ENCODE data around the gene AMDHD2.
A peak's percentile ranks its signal among the peaks of the same experiment; 100 is the strongest.
"Not testable (repeated sequence)": the region's sequence is repeated elsewhere in the genome, so short reads cannot be mapped to it uniquely, and the experiment has no call there.

Gene AMDHD2

DNA sequence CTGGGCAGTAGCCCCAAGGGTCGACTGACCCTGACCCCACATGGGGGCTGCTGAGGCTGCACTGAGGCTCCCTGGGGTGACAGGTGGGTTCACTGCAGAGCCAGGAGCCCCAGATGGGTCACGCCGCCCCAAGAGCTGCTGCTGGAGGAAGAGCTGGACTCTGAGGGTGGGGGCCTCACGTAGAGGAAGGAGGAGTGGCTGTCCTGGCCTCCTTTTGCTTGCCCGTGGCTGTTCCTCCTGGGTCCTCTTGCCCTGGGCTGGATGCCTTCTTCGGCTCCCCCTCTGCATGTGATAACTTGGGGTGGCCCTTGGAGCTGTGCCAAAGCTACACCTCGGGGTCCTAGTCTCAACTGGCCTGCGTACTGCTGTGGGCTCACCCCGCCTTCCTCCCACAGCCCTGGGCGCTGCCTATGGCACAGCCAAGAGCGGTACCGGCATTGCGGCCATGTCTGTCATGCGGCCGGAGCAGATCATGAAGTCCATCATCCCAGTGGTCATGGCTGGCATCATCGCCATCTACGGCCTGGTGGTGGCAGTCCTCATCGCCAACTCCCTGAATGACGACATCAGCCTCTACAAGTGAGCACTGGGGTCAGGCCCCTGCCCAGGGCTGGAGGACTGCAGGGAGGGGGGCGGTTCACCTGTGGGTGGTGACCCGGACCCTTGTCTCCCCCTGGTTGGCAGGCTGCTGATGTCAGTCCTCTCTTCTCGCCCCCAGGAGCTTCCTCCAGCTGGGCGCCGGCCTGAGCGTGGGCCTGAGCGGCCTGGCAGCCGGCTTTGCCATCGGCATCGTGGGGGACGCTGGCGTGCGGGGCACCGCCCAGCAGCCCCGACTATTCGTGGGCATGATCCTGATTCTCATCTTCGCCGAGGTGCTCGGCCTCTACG lies 1.1 kb upstream of the AMDHD2 start:
- no peak for DNase-seq

- DNase-seq, result no peak
Measured at GRCh38 chr16:2519711-2520080, 475 bp upstream of the AMDHD2 start.

DNA sequence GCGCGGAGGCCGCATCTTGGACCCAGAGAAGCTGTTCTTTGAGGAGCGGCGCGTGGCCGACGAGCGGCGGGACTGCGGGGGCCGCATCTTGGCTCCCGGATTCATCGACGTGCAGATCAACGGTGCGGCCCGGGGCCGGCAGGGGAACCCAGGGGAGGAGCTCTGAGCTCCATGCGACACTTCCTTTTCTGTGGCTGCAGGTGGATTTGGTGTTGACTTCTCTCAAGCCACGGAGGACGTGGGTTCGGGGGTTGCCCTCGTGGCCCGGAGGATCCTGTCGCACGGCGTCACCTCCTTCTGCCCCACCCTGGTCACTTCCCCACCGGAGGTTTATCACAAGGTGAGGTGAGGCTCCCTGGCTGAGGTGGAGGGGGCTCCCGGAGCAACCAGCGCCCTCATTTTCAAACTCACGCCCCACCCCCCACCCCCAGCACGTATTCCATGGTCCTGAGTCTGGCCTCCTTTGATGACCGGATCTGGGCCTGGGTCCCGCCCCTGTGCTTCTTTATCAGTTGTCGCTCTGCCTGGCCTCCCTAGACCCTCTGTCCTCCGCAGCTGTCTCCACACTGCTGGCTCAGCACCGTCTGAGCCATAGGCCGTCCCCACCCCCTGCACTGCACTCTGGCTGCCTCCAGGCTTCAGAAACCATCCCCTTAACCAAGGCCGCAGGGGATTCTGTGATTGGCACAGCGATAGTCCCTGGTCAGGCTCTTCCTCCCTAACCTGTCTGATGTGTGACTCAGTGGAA lies 787 bp downstream of the AMDHD2 start:
- DNase-seq, result no peak

DNA sequence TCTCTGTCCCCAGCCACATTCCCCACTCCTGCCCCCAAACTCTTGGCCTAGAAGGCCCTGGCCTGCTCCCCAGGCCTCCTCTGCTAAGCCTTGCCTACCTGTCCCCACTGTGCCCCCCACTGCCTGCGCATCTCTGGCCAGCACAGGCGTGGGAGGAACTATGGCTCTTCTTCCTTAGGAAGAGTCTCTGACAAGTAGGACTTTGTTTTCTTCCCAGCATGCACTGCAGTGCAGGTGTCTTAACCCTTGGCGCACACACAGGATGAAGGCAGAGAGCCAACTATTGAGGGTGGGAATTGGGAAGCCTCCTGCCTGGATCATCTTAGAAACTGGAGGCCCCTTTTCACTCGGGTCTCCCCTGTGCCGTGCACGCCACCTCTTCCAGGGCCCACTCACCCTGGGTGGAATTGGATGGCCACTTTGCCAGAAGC lies 3.6 kb downstream of the AMDHD2 start:
- DNase-seq, result no peak

- DNase-seq, result no peak
Measured at GRCh38 chr16:2524339-2524938, 4.3 kb downstream of the AMDHD2 start.

- no peak for DNase-seq
Measured at GRCh38 chr16:2526135-2526534, 6.0 kb downstream of the AMDHD2 start.

DNA sequence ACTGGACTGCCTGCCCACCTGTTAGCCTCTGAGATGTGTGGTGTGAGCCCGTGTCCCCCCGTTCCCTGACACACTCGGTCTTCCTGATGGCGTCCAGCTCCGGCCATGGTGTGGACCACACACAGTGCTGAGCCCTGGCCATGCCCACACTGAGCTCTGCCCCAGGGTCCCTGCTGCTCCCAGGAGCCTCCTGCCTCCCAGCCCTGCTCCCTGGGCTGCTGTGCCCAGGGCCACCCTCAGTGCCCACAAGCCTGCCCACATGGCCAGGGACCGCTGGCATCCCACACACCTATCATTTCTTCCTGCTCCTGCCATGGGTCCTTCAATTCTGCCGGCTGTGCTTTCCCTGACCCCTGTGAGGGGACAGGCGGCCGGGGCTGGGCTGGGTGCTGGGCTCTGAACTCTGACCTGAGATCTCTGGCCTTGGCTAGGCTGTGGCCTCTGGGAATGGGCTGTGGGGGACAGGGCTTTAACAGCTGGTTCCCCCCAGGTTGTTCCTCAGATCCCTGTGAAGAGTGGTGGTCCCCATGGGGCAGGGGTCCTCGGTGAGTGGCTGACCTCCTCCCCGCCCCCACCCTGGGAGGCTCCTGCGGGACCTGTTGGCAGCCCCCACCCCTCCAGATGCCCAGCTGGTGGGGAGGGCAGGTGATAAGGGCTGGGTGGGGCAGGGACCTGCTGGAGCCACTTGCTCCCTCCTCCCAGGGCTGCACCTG lies 7.1 kb downstream of the AMDHD2 start:
- DNase-seq, result no peak

DNA sequence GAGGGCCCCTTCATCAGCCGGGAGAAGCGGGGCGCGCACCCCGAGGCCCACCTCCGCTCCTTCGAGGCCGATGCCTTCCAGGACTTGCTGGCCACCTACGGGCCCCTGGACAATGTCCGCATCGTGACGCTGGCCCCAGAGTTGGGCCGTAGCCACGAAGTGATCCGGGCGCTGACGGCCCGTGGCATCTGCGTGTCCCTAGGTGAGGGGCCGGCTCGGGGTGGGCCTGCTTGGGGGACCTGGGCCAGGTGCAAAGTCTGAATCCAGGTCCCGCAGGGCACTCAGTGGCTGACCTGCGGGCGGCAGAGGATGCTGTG lies 7.6 kb downstream of the AMDHD2 start:
- no peak for DNase-seq

DNA sequence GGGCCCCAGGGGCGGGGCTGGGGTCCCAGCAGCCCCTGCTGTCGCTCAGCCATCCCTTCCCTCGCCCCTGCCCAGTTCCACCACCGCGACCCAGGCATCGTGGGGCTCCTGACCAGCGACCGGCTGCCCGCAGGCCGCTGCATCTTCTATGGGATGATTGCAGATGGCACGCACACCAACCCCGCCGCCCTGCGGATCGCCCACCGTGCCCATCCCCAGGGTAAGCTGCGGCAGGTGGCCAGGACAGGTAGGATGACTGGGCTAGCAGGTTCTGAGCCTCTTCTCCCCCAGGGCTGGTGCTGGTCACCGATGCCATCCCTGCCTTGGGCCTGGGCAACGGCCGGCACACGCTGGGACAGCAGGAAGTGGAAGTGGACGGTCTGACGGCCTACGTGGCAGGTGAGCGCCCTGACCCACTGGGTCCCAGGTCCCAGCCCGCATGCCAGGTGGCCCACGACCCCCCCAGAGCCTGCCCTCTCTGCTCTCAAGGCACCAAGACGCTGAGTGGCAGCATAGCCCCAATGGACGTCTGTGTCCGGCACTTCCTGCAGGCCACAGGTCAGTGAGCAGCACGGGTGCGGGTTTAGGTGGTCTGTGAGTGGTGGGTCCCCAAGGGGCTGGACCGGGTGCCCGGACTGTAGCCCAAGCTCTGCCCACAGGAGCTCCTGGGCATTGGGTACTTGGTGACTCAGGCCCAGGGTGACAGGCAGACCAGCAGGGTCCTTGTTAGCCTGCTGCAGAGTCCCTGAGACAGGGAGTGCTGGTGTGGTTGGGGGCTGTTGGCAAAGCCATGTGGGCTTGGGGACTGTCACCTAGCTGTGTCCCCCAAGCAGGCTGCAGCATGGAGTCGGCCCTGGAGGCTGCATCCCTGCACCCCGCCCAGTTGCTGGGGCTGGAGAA lies 8.2 kb downstream of the AMDHD2 start:
- no peak for DNase-seq

DNA sequence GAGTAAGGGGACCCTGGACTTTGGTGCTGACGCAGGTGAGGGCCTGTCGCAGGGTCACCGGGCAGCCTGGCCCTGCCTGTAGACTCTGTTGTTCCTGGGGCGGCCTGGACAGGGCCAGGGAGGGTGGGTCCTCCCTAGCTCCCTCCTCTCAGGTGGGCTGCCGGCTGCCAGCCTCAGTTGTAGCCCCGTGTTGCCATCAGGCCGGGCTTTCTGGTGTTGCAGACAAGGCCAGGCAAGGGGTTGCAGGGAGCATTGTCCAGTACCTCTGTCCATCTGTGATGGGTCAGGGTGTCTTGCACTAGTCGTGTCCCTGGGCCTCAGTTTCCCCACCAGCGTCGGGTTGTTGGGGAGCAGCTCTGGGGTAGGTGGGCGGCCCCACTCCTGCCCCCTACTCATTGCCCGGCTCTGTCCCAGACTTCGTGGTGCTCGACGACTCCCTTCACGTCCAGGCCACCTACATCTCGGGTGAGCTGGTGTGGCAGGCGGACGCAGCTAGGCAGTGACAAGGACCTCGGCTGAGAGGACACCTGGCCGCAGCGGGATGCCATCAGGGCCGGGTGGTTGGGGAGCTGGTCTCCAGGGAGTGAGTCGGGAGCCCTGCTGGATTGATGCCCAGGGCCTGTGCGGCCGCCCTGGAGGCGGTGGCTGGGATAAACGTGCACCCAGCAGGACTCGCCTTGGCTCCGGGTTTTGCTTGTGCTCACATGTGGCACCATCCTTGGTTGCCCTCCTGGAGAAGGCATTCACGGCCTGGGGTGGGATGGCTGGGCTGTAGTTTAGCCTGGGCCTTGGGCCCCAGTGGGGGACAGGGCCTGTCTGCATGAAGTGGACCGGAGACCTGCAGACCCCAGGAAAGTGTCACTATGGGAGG lies 9.1 kb downstream of the AMDHD2 start:
- no peak for DNase-seq

DNA sequence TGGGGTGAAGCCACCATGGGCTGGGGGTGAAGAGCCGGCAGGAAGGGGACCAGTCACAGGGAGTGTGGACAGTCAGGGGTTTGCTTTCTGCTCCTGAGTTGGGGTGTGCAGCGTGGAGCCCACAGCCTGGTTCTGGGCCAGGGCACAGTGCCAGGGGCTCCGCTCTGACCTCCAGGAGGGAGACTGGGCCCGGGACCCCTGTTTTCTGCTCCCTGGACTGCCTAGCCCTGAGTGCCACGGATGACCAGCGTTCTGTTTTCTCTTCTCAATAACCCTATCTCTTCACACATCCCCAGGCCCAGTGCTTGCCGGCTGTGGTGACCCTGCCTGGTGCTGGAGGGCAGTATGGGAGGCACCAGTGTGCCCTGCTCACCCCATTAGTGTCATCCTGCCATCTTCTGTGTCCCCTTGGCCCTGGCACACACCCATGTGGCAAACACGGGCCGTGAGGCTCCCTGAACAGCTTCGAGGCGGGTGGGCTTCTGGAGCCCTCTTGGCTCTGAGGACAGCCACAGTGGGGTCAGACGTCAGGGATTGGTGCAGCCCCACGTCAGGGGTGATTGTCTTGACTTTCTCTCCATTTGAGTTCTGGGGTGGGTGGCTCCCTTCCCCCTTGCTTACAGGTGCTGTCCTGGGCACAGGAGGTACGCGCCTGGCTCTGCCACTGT lies 9.9 kb downstream of the AMDHD2 start:
- DNase-seq, result no peak

DNA sequence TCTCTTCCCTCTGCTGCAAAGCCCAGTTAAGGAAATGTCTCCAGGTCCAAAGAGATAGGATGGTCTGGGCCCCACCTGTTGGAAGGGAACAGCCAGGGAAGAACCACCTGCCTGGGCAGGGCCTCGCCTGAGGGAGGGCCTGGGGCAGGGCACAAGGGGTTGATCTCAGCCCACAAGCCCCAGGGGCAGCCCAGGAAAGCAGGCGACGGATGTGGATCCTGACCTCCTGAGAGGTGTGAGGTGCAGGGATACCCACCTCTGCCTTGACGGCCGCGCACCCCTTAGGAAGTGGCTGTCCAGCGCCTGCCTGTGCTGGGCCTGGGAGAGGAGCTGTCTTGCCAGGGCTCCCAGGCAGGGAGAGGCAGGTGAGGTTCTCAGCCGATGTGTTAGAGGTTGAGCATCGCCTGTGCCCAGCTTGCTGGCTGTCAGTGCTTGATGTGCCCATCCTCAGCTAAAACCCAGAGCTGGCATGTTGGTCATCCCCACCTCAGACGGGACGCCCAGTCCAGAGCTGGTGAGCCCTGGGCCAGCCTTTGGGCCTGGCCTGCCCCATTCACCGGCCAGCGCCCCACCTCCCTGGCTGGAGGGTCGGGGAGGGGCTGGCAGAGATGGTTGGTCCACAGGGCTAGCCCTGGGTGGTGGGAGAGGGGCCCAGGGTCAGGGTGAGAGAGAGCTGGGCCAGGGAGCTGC lies 10.6 kb downstream of the AMDHD2 start:
- no peak for DNase-seq

- DNase-seq, result no peak
Measured at GRCh38 chr16:2531371-2531695, 11.2 kb downstream of the AMDHD2 start, which contains the start of gene CEMP1. Gene CEMP1, minus strand, starts transcription at chr16:2531408. Its CDS starts 335 bp downstream, at chr16:2531073.

DNA sequence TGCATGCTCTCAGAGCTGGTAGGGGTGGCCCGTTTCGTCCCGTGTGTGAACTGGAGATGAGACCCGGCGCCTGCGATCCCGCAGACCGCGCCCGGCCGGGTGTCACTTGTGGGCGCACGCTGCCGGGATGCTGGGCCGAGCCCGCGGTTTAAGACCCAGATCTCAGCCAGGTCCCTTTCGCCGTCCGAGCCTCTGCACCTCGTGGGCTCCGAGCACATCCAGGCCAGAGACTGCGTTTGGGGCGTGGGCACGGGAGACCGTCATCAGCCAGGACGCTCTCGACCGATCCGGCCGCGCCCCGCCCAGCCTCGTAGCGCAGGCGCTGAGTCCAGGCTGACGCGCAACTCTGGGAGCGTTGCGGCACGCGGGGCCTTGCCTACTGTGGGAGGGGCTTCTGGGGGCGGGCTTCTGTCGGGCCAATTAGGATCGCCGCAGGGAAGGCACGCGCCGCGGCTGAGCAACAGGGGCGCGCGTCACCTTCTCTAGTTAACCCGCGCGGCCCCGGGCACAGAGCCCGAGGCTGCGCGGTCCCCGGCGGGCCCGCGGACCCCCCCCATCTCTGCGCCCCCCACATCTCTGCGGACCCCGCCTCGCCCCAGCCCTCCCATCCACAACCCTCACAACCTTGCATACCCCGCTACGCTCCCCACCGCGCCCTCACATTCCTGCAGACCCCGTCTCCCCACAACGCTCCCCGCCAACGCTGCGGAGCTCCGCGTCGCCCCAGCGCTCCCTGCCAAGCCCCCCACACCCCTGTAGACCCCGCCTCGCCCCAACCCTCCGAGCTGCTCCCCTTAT lies 11.7 kb downstream of the AMDHD2 start:
- DNase-seq, result peak; percentile 94

- DNase-seq, result no peak
Measured at GRCh38 chr16:2532494-2533141, 12.4 kb downstream of the AMDHD2 start.

- DNase-seq, result not testable (repeated sequence)
Measured at GRCh38 chr16:2533142-2533755, 13.1 kb downstream of the AMDHD2 start.

DNA sequence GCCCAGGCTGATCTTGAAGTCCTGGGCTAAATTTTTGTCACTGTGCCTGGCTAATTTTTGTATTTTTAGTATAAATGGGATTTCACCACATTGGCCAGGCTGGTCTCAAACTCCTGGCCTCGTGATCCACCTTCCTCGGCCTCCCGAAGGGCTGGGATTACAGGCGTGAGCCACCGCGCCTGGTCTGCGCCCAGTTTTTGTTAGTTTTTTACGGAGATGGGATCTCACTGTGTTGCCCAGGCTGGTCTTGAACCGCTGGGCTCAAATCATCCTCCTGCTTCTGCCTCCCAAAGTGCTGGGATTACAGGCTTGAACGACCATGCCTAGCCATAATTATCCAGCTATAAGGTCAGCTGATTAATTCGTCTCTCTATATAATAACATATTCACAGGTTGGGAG lies 13.7 kb downstream of the AMDHD2 start:
- DNase-seq, result no peak

- not testable (repeated sequence) for DNase-seq
Measured at GRCh38 chr16:2534335-2534734, 14.2 kb downstream of the AMDHD2 start.
